ENCODE results near the gene CTNNBL1.

DNA sequence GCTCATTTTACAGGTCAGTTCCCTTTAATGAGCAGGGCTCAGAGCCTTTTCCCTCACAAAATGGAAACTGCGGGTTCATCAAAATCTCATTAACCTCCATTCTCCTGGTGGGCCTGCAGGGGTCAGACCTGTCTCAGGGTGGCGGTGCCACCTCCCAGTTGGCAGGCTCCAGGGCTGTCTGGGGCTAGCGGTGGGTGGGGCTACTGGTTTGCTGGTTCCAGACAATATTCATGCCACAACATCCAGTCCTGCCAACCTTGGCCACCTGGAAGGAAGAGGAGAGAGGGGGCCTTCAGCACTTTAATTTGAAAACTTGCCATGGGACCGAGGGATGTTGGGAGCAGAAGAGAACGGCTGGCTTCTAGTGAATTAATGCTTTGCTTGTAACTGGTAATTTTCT is 41.9 kb upstream of the CTNNBL1 start:
- no peak for TF ChIP-seq FOS (IDR thresholded peaks at IDR 0.05; ENCODE audit: low read depth, low read length)
- TF ChIP-seq, protein P1, sequence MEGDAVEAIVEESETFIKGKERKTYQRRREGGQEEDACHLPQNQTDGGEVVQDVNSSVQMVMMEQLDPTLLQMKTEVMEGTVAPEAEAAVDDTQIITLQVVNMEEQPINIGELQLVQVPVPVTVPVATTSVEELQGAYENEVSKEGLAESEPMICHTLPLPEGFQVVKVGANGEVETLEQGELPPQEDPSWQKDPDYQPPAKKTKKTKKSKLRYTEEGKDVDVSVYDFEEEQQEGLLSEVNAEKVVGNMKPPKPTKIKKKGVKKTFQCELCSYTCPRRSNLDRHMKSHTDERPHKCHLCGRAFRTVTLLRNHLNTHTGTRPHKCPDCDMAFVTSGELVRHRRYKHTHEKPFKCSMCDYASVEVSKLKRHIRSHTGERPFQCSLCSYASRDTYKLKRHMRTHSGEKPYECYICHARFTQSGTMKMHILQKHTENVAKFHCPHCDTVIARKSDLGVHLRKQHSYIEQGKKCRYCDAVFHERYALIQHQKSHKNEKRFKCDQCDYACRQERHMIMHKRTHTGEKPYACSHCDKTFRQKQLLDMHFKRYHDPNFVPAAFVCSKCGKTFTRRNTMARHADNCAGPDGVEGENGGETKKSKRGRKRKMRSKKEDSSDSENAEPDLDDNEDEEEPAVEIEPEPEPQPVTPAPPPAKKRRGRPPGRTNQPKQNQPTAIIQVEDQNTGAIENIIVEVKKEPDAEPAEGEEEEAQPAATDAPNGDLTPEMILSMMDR (conservative IDR thresholded peaks at IDR 0.05; ENCODE audit: low read depth, low read length) = peak; percentile 37
- TF ChIP-seq NFE2L2 (IDR thresholded peaks at IDR 0.05; ENCODE audit: low read depth, low read length) = no peak
